ENCODE measurements around the gene C1orf210.

The C1orf210 gene

GRCh38 chr1:43250351-43250761, 35.0 kb downstream of the C1orf210 start:
- DNase-seq (ENCODE audit: low read depth), result no peak

DNA sequence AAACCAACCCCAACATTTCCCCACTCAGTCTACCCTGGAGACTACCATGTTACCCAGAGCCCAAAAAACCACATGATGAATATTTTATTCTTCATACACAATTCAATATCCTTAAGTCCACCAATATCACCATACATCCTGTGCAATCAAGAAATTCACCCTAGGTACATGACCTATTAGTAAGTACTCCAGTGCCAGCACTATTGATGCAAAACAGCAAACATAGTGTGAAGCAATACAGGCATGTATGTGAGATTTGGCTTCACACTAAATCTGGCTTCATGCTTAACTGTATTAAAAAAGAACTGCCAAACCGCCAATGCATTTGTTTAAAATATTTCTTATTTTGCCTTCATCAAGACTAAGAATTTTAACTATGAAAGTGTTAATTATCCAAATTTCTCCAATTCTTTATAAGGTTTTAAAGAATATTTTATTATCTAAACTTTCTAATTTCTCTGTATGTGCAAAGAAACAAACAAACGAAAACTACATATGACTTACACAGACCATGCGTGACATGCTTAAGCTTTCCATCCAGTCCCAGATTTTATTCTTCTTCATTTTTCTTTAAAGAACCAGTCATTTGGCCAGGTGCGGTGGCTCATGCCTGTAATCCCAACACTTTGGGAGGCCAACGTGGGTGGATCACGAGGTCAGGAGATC, 38.0 kb downstream of the C1orf210 start:
- peak; percentile 16 for DNase-seq (ENCODE audit: low read depth)

DNA sequence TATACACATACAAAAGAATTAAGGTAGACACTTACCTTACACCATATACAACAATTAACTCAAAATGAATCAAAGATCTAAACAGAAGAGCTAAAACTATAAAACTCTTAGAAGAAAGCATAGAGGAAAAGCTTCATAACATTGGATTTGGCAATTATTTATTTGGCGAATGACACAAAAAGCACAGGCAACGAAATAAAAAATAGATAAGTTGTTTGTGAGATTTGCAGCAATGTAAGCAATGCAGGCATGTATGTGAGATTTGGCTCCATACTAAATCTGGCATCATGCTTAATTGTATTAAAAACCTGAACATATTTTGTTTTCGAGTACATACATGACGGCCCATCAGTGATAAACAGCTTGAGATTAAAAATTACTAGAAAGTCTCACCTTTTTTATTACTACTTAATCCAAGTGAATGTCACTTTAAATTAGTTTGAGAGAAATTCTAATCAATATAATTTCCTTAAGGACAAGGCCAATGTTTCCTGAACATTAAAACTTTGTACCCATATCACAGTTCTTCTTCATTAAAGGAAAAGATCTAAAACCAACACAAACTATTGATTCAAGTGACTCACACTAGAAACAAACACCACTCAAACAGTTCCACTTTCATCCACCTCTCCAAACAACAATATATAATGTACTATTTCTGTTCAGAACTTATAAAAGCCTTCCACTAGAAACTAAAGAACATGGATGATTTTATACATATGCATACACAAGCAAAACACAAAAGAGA, 38.7 kb downstream of the C1orf210 start:
- DNase-seq (ENCODE audit: low read depth), result no peak

GRCh38 chr1:43243299-43243698, 42.1 kb downstream of the C1orf210 start:
- no peak for DNase-seq (ENCODE audit: low read depth)

DNA sequence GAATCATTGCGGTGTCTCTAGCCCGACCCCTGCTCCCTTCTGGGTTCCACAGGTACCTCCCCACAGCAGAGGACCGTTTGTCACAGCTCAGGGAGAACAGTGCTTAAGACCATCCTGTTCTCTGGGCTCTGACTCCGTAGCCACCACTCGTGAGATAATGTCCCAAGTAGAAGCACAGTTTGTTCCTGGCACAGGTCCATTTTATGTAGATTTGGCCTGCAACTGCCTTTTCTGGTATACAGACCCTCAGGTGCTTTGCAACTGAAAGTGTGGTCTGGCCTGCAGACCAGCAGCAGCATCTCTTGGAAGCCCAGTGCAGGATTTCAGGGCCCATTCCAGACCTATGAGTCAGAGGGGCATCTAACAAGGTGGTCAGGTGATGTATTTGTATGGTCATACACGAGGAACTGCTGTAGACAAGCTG, 44.0 kb downstream of the C1orf210 start:
- peak; percentile 80 for DNase-seq (ENCODE audit: low read depth)

DNA sequence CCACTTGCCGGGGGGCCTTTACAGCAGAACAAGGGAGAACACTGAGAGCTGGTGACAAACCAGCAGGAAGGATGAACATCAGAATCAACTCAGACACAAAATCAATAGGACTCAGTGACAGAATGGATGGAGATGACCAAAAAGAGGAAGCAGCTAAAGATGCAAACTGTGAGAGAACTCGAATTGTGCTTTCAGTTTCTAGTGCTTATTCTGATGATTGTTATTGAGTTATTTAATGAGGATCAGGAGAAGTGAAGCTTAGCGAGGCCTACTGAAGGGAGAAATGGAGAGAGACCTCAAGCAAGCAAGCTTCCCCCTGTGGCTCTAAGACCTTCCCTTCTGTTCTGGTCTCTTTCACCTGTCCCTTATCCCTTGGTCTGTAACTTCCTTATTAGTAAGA, 45.9 kb downstream of the C1orf210 start:
- no peak for DNase-seq (ENCODE audit: low read depth)

- DNase-seq (ENCODE audit: low read depth), result no peak
Measured at GRCh38 chr1:43238991-43239469, 46.4 kb downstream of the C1orf210 start.

DNA sequence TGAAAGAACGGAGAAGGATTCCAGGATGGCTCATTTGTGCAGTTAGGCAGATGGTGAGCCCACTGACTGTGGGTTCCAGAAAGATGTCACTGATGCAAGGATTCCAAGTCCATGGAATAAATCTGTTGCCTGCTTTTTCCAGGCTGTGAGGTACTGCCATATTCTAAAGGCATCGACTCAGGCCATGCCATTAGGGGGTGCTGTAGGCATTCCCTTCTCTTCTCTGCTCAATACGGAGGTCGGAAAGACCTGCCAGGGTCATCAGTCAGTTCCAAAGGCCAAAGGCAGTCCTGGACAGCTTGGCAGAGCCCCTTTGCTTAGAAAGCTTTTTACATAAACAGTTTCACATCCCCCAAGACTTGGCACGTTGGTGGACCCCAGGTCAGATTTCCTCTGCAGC, 47.3 kb downstream of the C1orf210 start:
- DNase-seq (ENCODE audit: low read depth), result peak; percentile 79

GRCh38 chr1:43237121-43237520, 48.3 kb downstream of the C1orf210 start:
- no peak for DNase-seq (ENCODE audit: low read depth)

DNA sequence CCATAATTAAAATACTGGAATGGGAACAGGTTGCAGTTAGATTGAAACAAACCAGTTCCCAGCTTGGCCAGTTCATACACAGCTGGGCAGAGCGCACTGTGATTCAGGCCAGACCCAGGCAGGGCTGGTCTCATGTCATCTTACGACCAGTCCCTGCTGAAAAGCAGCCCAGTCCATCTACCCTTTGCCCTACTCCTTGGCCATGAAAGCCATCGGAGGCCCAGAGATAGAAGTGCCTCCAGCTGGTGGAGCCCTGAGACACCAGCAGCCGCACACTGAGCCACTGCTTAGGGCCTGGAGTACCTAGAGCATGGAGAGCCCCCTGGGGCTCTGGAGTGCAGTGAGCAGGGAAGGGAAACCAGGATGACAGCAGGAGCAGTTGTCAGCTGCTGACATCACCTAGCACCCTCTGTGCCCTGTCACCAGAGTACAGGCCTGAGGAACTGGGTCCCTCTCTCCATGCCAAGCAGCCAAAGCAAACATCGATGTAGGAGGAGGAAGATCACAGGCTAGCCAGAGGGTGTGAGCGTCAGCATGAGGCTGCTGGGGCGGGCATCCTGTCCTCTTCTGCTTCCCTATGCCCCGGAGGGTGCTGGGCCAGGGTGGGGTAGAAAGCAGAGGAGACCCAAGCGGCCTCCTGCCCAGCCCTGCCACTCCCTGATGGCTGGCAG, 49.8 kb downstream of the C1orf210 start:
- DNase-seq (ENCODE audit: low read depth), result no peak

DNA sequence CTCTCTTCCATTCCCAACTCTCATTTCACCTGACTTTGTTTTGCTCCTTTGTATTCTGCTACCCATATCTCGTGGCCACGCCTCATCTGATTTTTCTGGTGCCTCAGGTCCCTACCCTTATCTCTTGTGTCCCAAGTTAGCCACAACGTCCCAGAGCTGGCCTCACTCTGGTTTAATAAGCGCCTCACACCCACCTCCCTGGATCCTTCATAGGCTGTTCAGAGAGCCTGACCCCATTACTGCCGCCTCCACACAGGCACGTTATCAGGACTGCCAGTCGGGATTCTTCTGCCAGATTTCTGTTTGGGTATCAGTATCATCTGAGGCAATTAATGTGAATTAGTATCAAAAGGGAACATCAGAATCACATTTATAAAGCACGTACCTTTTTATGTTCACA, 50.3 kb downstream of the C1orf210 start:
- no peak for DNase-seq (ENCODE audit: low read depth)

DNA sequence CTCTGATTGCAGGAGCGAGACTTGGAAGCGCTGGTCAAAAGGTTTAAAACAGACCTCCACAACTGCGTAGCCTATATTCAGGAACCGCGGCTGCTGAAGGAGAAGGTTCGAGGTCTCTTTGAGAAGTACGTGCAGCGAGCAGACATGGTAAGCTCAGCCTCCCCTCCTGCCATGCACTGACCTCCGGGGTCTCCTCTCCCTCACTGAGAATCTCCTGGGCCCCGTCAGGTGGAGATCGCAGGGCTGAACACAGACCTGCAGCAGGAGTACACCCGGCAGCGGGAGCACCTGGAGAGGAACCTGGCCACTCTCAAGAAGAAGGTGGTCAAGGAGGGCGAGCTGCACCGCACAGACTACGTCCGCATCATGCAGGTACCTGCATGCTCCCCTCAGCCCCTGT, 51.1 kb downstream of the C1orf210 start:
- no peak for DNase-seq (ENCODE audit: low read depth)

- DNase-seq (ENCODE audit: low read depth), result no peak
Measured at GRCh38 chr1:43233631-43234030, 51.8 kb downstream of the C1orf210 start.

DNA sequence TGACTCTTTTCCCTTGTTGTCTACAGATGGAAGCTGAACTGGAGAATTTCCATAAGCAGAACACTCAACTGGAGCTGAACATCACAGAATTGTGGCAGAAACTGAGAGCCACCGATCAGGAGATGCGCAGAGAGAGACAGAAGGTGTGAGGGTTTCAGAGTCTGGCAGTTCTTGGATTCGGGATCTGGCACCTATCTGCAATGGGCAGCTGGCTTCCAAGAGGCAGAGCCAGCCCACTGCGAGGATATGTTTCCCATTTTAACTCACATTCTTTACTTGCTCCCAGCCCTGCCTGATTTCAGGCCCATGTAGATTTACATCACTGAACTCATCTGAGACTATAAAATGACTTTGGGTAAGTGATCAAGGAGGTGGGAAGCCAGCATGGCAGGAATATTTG, 52.9 kb downstream of the C1orf210 start:
- no peak for DNase-seq (ENCODE audit: low read depth)

DNA sequence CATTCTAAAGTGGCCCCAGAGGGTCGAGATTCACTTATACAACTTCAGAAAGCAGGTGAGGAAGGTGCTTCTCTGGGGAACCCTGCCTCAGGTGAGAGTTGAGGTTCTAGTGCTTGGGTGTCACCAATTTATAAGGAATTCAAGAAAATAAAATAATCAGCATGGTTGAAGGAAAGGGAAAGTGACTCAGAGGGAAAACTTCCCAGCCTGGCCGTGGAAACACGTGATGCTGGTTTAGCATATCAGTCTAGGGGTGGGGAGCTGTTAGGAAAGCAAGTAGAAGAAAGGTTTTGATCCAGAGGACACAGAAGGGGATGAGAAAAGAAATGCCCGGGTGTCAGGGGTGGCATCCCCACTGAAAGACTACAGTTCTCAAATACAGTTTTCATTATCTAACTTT, 53.3 kb downstream of the C1orf210 start:
- DNase-seq (ENCODE audit: low read depth), result peak; percentile 88

Data from ELR (cell line).